Tibial artery (tissue), 4 donors: ENCODE measurements around the gene LRFN2.

Experiments used
- DNase-seq, 2 donors: peaks; one replicate each; pipeline ENCODE4 v3.0.0-alpha.2; 2019
- H3K27ac ChIP-seq, 2 donors: fragments of 200-600 bp; sonication (generic) in 1 of 2; 1 replicate in 1 of 2; 2 replicates in 1 of 2; pipeline ENCODE4 v1.5.1; 2018 to 2019; ENCODE audit warnings: mild to moderate bottlenecking in 1 of 2
- H3K27me3 ChIP-seq, 2 donors: fragments of 200-600 bp; sonication (generic) in 1 of 2; one replicate each; pipeline versions ENCODE4 v1.5.1 to v1.6.0; 2016 to 2019
- H3K36me3 ChIP-seq, 3 donors: fragments of 200-600 bp; sonication (generic) in 2 of 3; one replicate each; pipeline ENCODE4 v1.5.1; 2016 to 2019; ENCODE audit warnings: mild to moderate bottlenecking in 2 of 3
- H3K4me1 ChIP-seq, 4 donors: fragments of 200-600 bp; sonication (generic) in 2 of 4; 1 replicate in 3 of 4; 2 replicates in 1 of 4; pipeline ENCODE4 v1.5.1; 2016 to 2019
- H3K4me3 ChIP-seq, 2 donors: fragments of 200-600 bp; sonication (generic) in 1 of 2; 1 replicate in 1 of 2; 2 replicates in 1 of 2; pipeline ENCODE4 v1.5.1; 2018 to 2019; ENCODE audit warnings: mild to moderate bottlenecking in 2 of 2
- H3K9me3 ChIP-seq, 3 donors: fragments of 200-600 bp; sonication (generic) in 1 of 3; one replicate each; pipeline ENCODE4 v1.5.1; 2016 to 2019
- intact Hi-C: fragments of 100-400 bp; cut with DNase I; formaldehyde crosslinking; loops from one replicate; pipeline ENCODE4 v1.15.0; 2023; ENCODE audit warnings: low total_unique reads
- TF ChIP-seq, protein P1 (sequence below), 2 experiments: fragments of 200-600 bp in 1 of 2; fragments of 450-650 bp in 1 of 2; IDR thresholded peaks; one replicate each; pipeline ENCODE4 v1.5.1; 2017 to 2019; ENCODE audit warnings: antibody characterized with exemption in 2 of 2, mild to moderate bottlenecking in 1 of 2, moderate library complexity in 1 of 2

LRFN2 gene

DNA sequence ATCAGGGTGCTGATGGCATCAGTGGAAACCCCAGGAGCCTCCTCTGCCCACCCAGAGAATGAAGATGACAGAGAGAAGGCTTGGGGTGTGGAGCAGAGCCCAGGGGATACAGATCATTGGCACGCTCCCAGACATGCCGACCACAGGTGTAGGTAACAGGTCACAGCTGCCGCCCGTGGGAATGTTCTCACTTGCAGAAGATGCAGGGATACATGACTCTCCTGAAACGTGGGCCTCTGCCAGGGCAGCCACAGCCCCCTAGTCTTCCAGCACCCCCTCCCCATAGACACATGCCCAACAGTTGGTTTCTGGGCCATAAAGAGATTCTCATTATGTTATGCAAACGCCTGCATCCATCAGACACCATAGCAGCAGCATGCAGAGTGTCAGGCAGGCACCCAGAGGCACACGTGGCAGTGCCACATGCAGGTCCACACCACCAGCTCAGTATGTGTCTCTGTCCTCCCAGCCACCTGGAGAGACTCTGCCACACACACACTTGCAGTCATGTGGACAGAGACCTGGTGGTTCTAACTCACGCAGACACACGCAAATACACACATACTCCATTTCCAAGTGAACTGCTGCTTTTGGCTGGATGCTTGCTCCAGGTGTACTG, 45.5 kb downstream of the LRFN2 start:
- TF ChIP-seq, protein P1, sequence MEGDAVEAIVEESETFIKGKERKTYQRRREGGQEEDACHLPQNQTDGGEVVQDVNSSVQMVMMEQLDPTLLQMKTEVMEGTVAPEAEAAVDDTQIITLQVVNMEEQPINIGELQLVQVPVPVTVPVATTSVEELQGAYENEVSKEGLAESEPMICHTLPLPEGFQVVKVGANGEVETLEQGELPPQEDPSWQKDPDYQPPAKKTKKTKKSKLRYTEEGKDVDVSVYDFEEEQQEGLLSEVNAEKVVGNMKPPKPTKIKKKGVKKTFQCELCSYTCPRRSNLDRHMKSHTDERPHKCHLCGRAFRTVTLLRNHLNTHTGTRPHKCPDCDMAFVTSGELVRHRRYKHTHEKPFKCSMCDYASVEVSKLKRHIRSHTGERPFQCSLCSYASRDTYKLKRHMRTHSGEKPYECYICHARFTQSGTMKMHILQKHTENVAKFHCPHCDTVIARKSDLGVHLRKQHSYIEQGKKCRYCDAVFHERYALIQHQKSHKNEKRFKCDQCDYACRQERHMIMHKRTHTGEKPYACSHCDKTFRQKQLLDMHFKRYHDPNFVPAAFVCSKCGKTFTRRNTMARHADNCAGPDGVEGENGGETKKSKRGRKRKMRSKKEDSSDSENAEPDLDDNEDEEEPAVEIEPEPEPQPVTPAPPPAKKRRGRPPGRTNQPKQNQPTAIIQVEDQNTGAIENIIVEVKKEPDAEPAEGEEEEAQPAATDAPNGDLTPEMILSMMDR (IDR thresholded peaks at IDR 0.05), result no peak
- Histone ChIP-seq H3K9me3 (no peaks in the 10 kb centered on the region), H3K27me3 (peaks cover 0 to 23% of the 10 kb centered on the region in 2 donors), H3K4me1 (no peaks in the 10 kb centered on the region), H3K36me3 (no peaks in the 10 kb centered on the region), H3K27ac (no peak overlapping the region), H3K4me3 (no peak overlapping the region)
- DNase-seq, result no peak
- intact Hi-C loops, result no loop called here

DNA sequence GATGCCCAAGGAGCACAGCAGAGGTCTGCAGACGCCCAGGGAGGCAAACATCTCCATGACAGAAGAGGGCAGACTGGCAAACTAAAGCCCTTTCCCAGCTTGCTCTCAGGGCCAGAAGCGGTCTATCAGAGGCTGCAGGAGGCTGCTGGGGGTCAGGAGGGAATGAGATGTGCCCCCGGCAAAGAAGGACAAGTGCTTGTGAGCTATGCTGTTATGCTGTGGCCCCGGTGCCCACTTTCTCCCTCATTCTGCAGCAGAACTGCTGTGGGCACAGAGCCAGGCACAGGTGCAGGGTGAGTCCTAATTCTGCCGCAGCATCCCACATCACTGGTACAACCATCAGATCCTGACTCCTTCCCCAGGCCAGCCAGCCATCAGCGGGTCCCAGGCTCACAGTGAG, 46.4 kb downstream of the LRFN2 start:
- intact Hi-C loops, result no loop called here
- Histone ChIP-seq H3K4me1 (no peaks in the 10 kb centered on the region), H3K27me3 (peaks cover 0 to 23% of the 10 kb centered on the region in 2 donors), H3K4me3 (no peak overlapping the region), H3K27ac (no peak overlapping the region), H3K36me3 (no peaks in the 10 kb centered on the region), H3K9me3 (no peaks in the 10 kb centered on the region)
- TF ChIP-seq, protein P1 (IDR thresholded peaks at IDR 0.05), result no peak
- DNase-seq, result no peak

DNA sequence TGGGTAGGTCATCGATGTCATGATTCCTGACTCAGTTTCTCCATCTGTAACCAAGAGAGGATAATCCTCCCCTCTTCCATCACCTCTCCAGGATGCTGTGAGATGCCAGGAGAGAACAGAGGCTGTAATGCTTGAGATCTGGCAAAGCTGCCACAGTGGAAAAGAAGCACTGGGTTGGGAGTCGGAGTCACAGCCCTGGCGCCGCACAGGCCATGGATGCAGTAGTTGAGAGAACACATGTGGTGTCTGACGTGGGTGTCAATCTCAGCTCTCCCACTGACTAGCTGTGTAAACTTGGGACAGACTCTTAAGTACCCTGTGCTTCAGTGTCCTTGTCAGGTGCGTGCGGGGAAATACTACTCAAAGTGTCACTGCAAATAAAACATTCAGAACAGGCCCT, 47.3 kb downstream of the LRFN2 start:
- no peaks in the 10 kb centered on the region for H3K36me3 ChIP-seq
- no peaks in the 10 kb centered on the region for H3K4me1 ChIP-seq
- H3K9me3 ChIP-seq, result no peaks in the 10 kb centered on the region
- TF ChIP-seq, protein P1 (IDR thresholded peaks at IDR 0.05), result no peak
- no peak overlapping the region for H3K4me3 ChIP-seq
- H3K27ac ChIP-seq, result no peak overlapping the region
- intact Hi-C loops, result no loop called here
- no peak for DNase-seq
- peaks cover 0 to 23% of the 10 kb centered on the region in 2 donors for H3K27me3 ChIP-seq

DNA sequence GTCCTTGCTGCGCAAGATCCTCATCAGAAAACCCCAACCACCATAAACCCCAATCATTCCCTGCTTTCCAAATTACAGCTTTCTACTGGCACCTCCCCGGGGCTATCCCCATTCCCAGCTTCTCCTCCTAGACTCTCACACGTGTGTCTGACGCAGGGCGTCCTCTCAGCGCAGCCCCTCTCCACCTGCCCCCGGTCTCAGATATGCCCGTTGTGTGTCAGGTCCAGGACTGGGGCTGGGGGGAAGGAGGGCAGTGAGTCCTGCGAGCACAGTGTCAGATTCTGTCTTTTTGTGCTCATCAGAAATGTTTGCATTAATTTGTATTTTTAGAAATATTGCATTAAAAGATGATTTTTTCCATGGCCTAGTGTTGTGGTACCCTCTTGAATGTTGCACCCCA, 48.6 kb downstream of the LRFN2 start:
- H3K36me3 ChIP-seq, result no peaks in the 10 kb centered on the region
- TF ChIP-seq, protein P1 (IDR thresholded peaks at IDR 0.05), result no peak
- no peaks in the 10 kb centered on the region for H3K4me1 ChIP-seq
- intact Hi-C loops, result no loop called here
- no peaks in the 10 kb centered on the region for H3K9me3 ChIP-seq
- DNase-seq, result no peak
- no peak overlapping the region for H3K27ac ChIP-seq
- peaks cover 0 to 23% of the 10 kb centered on the region in 2 donors for H3K27me3 ChIP-seq
- H3K4me3 ChIP-seq, result no peak overlapping the region

DNA sequence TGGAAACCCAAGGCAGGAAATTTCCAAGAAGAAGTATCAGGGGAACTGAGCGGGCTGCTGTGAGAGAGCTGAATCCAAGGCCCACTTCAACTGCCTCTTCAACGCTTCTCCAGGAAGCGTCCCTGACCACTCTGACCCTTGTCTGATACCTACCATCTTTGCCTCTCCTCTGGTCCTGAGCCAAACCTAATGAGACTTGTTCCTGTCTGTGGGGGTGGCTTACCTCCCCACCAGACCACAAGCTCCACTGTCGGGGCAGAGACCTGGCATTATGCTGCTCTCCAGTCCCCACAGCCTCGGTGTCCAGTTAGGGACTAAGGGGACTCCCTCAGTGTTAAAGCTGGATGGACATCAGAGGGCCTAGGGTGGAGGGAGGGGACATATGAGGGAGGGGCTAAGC, 49.7 kb downstream of the LRFN2 start:
- Histone ChIP-seq H3K36me3 (no peaks in the 10 kb centered on the region), H3K4me3 (no peak overlapping the region), H3K27me3 (peaks cover 0 to 23% of the 10 kb centered on the region in 2 donors), H3K9me3 (no peaks in the 10 kb centered on the region), H3K27ac (no peak overlapping the region), H3K4me1 (no peaks in the 10 kb centered on the region)
- intact Hi-C loops, result no loop called here
- DNase-seq, result no peak
- TF ChIP-seq, protein P1 (IDR thresholded peaks at IDR 0.05), result no peak

DNA sequence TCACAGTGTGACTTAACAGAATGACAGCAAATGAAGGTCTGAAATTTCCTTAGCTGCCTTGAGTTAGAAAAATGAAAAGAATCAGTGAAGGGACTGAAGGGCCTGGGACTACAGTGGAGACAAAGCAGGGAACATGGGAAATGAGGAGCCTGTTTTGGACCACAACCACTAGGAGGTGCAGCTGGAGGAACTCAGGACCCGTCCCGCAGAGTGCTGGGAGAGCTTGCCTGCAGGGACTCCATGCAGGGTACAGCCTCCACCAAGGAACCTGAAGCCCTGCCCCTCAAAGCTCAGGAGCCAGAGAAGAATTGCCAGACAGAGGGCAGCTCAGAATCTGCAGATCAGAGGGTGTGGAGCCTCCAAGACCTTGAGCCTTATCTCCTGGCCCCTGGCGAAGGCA, 50.7 kb downstream of the LRFN2 start:
- H3K9me3 ChIP-seq, result no peaks in the 10 kb centered on the region
- peaks cover 0 to 22% of the 10 kb centered on the region in 2 donors for H3K27me3 ChIP-seq
- no peak for DNase-seq
- TF ChIP-seq, protein P1 (IDR thresholded peaks at IDR 0.05), result no peak
- no peak overlapping the region for H3K27ac ChIP-seq
- no peak overlapping the region for H3K4me3 ChIP-seq
- intact Hi-C loops, result no loop called here
- H3K36me3 ChIP-seq, result no peaks in the 10 kb centered on the region
- H3K4me1 ChIP-seq, result no peaks in the 10 kb centered on the region
